Duodenal mucosa (tissue), 2 donors: Measurements from ENCODE around the gene INF2.

Experiments used
- H3K27ac ChIP-seq: one replicate; pipeline ENCODE4 v1.7.0; 2013; ENCODE audit warnings: low read depth, low read length
- H3K27me3 ChIP-seq, 2 donors: one replicate each; pipeline ENCODE4 v1.7.0; 2013; ENCODE audit warnings: low read length in 2 of 2, control low read depth in 1 of 2; ENCODE audit not compliant: insufficient read depth in 2 of 2, control insufficient read depth in 1 of 2
- H3K36me3 ChIP-seq, 2 donors: one replicate each; pipeline ENCODE4 v1.7.0; 2013; ENCODE audit warnings: low read length in 2 of 2, control low read depth in 1 of 2; ENCODE audit not compliant: insufficient read depth in 2 of 2, control insufficient read depth in 1 of 2
- H3K4me1 ChIP-seq, 2 donors: one replicate each; pipeline ENCODE4 v1.7.0; 2013; ENCODE audit warnings: low read length in 2 of 2, control low read depth in 1 of 2; ENCODE audit not compliant: insufficient read depth in 2 of 2, control insufficient read depth in 1 of 2
- H3K4me3 ChIP-seq, 2 donors: one replicate each; pipeline ENCODE4 v1.7.0; 2013; ENCODE audit warnings: low read length in 2 of 2, low read depth in 1 of 2
- H3K9ac ChIP-seq, 2 donors: one replicate each; pipeline ENCODE4 v1.7.0; 2013; ENCODE audit warnings: low read length in 2 of 2, low read depth in 1 of 2
- H3K9me3 ChIP-seq, 2 donors: one replicate each; pipeline ENCODE4 v1.7.0; 2013; ENCODE audit warnings: low read length in 2 of 2, control low read depth in 1 of 2; ENCODE audit not compliant: control insufficient read depth in 1 of 2

INF2 gene

GRCh38 chr14:104729835-104730181 is 40.4 kb downstream of the INF2 start:
- Histone ChIP-seq H3K27me3 (no peaks in the 10 kb centered on the region), H3K9ac (no peak overlapping the region), H3K27ac (no peak overlapping the region), H3K4me1 (peaks cover 21 to 27% of the 10 kb centered on the region in 2 donors), H3K4me3 (no peak overlapping the region), H3K36me3 (no peaks in the 10 kb centered on the region), H3K9me3 (no peaks in the 10 kb centered on the region)

GRCh38 chr14:104730487-104730886 is 41.1 kb downstream of the INF2 start:
- Histone ChIP-seq H3K36me3 (no peaks in the 10 kb centered on the region), H3K9me3 (no peaks in the 10 kb centered on the region), H3K27ac (no peak overlapping the region), H3K9ac (no peak overlapping the region), H3K4me1 (peaks cover 17 to 27% of the 10 kb centered on the region in 2 donors), H3K27me3 (no peaks in the 10 kb centered on the region), H3K4me3 (no peak overlapping the region)

GRCh38 chr14:104731320-104732294 is 42.2 kb downstream of the INF2 start:
- H3K27ac ChIP-seq = no peak overlapping the region
- H3K9me3 ChIP-seq = no peaks in the 10 kb centered on the region
- peaks cover 20 to 35% of the 10 kb centered on the region in 2 donors for H3K4me1 ChIP-seq
- H3K4me3 ChIP-seq = no peak overlapping the region
- H3K36me3 ChIP-seq = no peaks in the 10 kb centered on the region
- no peak overlapping the region for H3K9ac ChIP-seq
- H3K27me3 ChIP-seq = no peaks in the 10 kb centered on the region

- no peak overlapping the region for H3K4me3 ChIP-seq
- H3K9ac ChIP-seq = peak overlapping the region in 1 of 2 donors; percentile 54
These were observed 43.0 kb downstream of the INF2 start for GRCh38 chr14:104732355-104732804.

GRCh38 chr14:104732931-104733681 is 43.7 kb downstream of the INF2 start:
- Histone ChIP-seq H3K4me1 (peaks cover 20 to 35% of the 10 kb centered on the region in 2 donors), H3K9ac (peak overlapping the region in 1 of 2 donors; percentile 54), H3K9me3 (no peaks in the 10 kb centered on the region), H3K36me3 (no peaks in the 10 kb centered on the region), H3K4me3 (no peak overlapping the region), H3K27me3 (no peaks in the 10 kb centered on the region), H3K27ac (peak overlapping the region; percentile 42)

More at GRCh38 chr14:104732355-104732804, 43.0 kb downstream of the INF2 start:
- no peaks in the 10 kb centered on the region for H3K27me3 ChIP-seq
- peak overlapping the region; percentile 42 for H3K27ac ChIP-seq
- H3K4me1 ChIP-seq = peaks cover 20 to 35% of the 10 kb centered on the region in 2 donors
- H3K9me3 ChIP-seq = no peaks in the 10 kb centered on the region
- no peaks in the 10 kb centered on the region for H3K36me3 ChIP-seq

- Histone ChIP-seq H3K36me3 (no peaks in the 10 kb centered on the region), H3K4me3 (no peak overlapping the region), H3K4me1 (peaks cover 20 to 35% of the 10 kb centered on the region in 2 donors), H3K9me3 (no peaks in the 10 kb centered on the region), H3K27me3 (no peaks in the 10 kb centered on the region), H3K9ac (no peak overlapping the region), H3K27ac (no peak overlapping the region)
These were observed 44.7 kb downstream of the INF2 start for GRCh38 chr14:104734051-104734587.

GRCh38 chr14:104734601-104734990 is 45.2 kb downstream of the INF2 start:
- Histone ChIP-seq H3K9me3 (no peaks in the 10 kb centered on the region), H3K36me3 (no peaks in the 10 kb centered on the region), H3K4me3 (no peak overlapping the region), H3K4me1 (peaks cover 20 to 35% of the 10 kb centered on the region in 2 donors), H3K27me3 (no peaks in the 10 kb centered on the region), H3K27ac (no peak overlapping the region), H3K9ac (no peak overlapping the region)

- H3K27me3 ChIP-seq = no peaks in the 10 kb centered on the region
- peaks cover 20 to 35% of the 10 kb centered on the region in 2 donors for H3K4me1 ChIP-seq
- no peaks in the 10 kb centered on the region for H3K9me3 ChIP-seq
- no peak overlapping the region for H3K4me3 ChIP-seq
- H3K9ac ChIP-seq = no peak overlapping the region
- no peak overlapping the region for H3K27ac ChIP-seq
- H3K36me3 ChIP-seq = peaks cover 3 to 4% of the 10 kb centered on the region in 2 donors
These were observed 45.8 kb downstream of the INF2 start for GRCh38 chr14:104734991-104735779.

GRCh38 chr14:104735830-104736642 is 46.6 kb downstream of the INF2 start:
- H3K27me3 ChIP-seq = no peaks in the 10 kb centered on the region
- no peak overlapping the region for H3K9ac ChIP-seq
- peak overlapping the region; percentile 73 for H3K27ac ChIP-seq
- peaks cover 5 to 6% of the 10 kb centered on the region in 2 donors for H3K36me3 ChIP-seq
- peaks cover 20 to 35% of the 10 kb centered on the region in 2 donors for H3K4me1 ChIP-seq
- H3K9me3 ChIP-seq = no peaks in the 10 kb centered on the region
- H3K4me3 ChIP-seq = no peak overlapping the region
